DOHH2 (cell line): Measurements from ENCODE around the gene PAPLN.
A peak's percentile ranks its signal among the peaks of the same experiment; 100 is the strongest.

Experiments used
- EZH2phosphoT487 ChIP-seq: fragments of 200-600 bp; sonication (generic); IDR thresholded peaks from 2 replicates; pipeline ENCODE4 v1.6.1; 2017; ENCODE audit warnings: borderline replicate concordance, mild to moderate bottlenecking, antibody characterized with exemption, low read length, moderate library complexity, mixed read lengths
- TF ChIP-seq, protein P1 (sequence below): fragments of 200-600 bp; sonication (generic); IDR thresholded peaks from one replicate; pipeline ENCODE4 v1.5.1; 2014; ENCODE audit warnings: antibody characterized with exemption, mild to moderate bottlenecking, low read depth, low read length; ENCODE audit not compliant: poor library complexity, severe bottlenecking

GRCh38 chr14:73239393-73240241 lies 2.3 kb downstream of the PAPLN start:
- TF ChIP-seq, protein P1, sequence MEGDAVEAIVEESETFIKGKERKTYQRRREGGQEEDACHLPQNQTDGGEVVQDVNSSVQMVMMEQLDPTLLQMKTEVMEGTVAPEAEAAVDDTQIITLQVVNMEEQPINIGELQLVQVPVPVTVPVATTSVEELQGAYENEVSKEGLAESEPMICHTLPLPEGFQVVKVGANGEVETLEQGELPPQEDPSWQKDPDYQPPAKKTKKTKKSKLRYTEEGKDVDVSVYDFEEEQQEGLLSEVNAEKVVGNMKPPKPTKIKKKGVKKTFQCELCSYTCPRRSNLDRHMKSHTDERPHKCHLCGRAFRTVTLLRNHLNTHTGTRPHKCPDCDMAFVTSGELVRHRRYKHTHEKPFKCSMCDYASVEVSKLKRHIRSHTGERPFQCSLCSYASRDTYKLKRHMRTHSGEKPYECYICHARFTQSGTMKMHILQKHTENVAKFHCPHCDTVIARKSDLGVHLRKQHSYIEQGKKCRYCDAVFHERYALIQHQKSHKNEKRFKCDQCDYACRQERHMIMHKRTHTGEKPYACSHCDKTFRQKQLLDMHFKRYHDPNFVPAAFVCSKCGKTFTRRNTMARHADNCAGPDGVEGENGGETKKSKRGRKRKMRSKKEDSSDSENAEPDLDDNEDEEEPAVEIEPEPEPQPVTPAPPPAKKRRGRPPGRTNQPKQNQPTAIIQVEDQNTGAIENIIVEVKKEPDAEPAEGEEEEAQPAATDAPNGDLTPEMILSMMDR = no peak
- TF ChIP-seq EZH2phosphoT487 = peak; percentile 61; the same call in 1 of the 2 replicates
